ENCODE data around the gene PACS1.
"Not testable (repeated sequence)": the region's sequence is repeated elsewhere in the genome, so short reads cannot be mapped to it uniquely, and the experiment has no call there.

PACS1 gene

GRCh38 chr11:66076561-66076960, 6.5 kb downstream of the PACS1 start:
- no peak for DNase-seq (ENCODE audit: low spot score)

GRCh38 chr11:66077927-66078326, 7.9 kb downstream of the PACS1 start:
- DNase-seq (ENCODE audit: low spot score): no peak

- DNase-seq (ENCODE audit: low spot score): not testable (repeated sequence)
Observed at GRCh38 chr11:66078949-66079348, 8.9 kb downstream of the PACS1 start.

GRCh38 chr11:66080055-66080817, 10.2 kb downstream of the PACS1 start:
- DNase-seq (ENCODE audit: low spot score): no peak

- DNase-seq (ENCODE audit: low spot score): peak; percentile 18
Observed at GRCh38 chr11:66081505-66081904, 11.4 kb downstream of the PACS1 start.

GRCh38 chr11:66082946-66083698, 13.1 kb downstream of the PACS1 start:
- DNase-seq (ENCODE audit: low spot score): no peak

GRCh38 chr11:66083767-66084166, 13.7 kb downstream of the PACS1 start:
- no peak for DNase-seq (ENCODE audit: low spot score)

GRCh38 chr11:66084821-66085475, 14.9 kb downstream of the PACS1 start:
- no peak for DNase-seq (ENCODE audit: low spot score)

GRCh38 chr11:66087148-66087908, 17.3 kb downstream of the PACS1 start:
- DNase-seq (ENCODE audit: low spot score): no peak

GRCh38 chr11:66089067-66089466, 19.0 kb downstream of the PACS1 start:
- no peak for DNase-seq (ENCODE audit: low spot score)

GRCh38 chr11:66090288-66090687, 20.2 kb downstream of the PACS1 start:
- no peak for DNase-seq (ENCODE audit: low spot score)

GRCh38 chr11:66092125-66092524, 22.1 kb downstream of the PACS1 start:
- not testable (repeated sequence) for DNase-seq (ENCODE audit: low spot score)

GRCh38 chr11:66099746-66100145, 29.7 kb downstream of the PACS1 start:
- DNase-seq (ENCODE audit: low spot score): not testable (repeated sequence)

- no peak for DNase-seq (ENCODE audit: low spot score)
Observed at GRCh38 chr11:66100272-66101065, 30.4 kb downstream of the PACS1 start.

- DNase-seq (ENCODE audit: low spot score): no peak
Observed at GRCh38 chr11:66101066-66101464, 31.0 kb downstream of the PACS1 start.

GRCh38 chr11:66104057-66104638, 34.1 kb downstream of the PACS1 start:
- no peak for DNase-seq (ENCODE audit: low spot score)

- DNase-seq (ENCODE audit: low spot score): no peak
Observed at GRCh38 chr11:66106786-66107599, 36.9 kb downstream of the PACS1 start.

GRCh38 chr11:66107600-66108510, 37.8 kb downstream of the PACS1 start:
- DNase-seq (ENCODE audit: low spot score): no peak

- no peak for DNase-seq (ENCODE audit: low spot score)
Observed at GRCh38 chr11:66109294-66109693, 39.2 kb downstream of the PACS1 start.

Measured in iPS-NIHi11 (cell line).